CD4-positive, alpha-beta memory T cell (primary cell): ENCODE results near the gene CENPN. TPM values are rescaled to one million over a fixed set of nuclear protein-coding genes. Genes with fewer than 3 reads are reported as not detected.

Experiments used
- CTCF ChIA-PET: fragments of 350-600 bp; sonication (Branson Sonifier 250); formaldehyde crosslinking; loops from one replicate; lab custom pipeline; 2021; ENCODE audit warnings: inconsistent platforms; ENCODE audit not compliant: partially characterized antibody; lab: Charles Lee
- POLR2A ChIA-PET: fragments of 350-600 bp; sonication (Branson Sonifier 250); formaldehyde crosslinking; loops from one replicate; lab custom pipeline; 2021; ENCODE audit not compliant: partially characterized antibody; lab: Charles Lee
- DNase-seq, 5 donors: peaks; one replicate each; pipeline versions ENCODE4 v3.0.0 to v3.0.0-alpha.2; 2020 to 2022; ENCODE audit warnings: mixed read lengths in 1 of 5
- H3K27ac ChIP-seq: one replicate; pipeline ENCODE4 v1.7.0; 2013; ENCODE audit warnings: low read depth, low read length
- H3K27me3 ChIP-seq: 2 replicates; pipeline ENCODE4 v1.7.0; 2013; ENCODE audit warnings: mild to moderate bottlenecking, low read length, moderate library complexity; ENCODE audit not compliant: insufficient read depth
- H3K36me3 ChIP-seq: 2 replicates; pipeline ENCODE4 v1.7.0; 2013; ENCODE audit warnings: mild to moderate bottlenecking, low read length, moderate library complexity; ENCODE audit not compliant: insufficient read depth
- H3K4me1 ChIP-seq: 2 replicates; pipeline ENCODE4 v1.7.0; 2013; ENCODE audit warnings: mild to moderate bottlenecking, low read length, moderate library complexity; ENCODE audit not compliant: insufficient read depth
- H3K4me3 ChIP-seq, 2 donors: one replicate each; pipeline ENCODE4 v1.7.0; 2013; ENCODE audit warnings: low read length in 2 of 2, mild to moderate bottlenecking in 1 of 2
- H3K9me3 ChIP-seq, 2 donors: one replicate each; pipeline ENCODE4 v1.7.0; 2013; ENCODE audit warnings: low read length in 2 of 2, control low read depth in 1 of 2; ENCODE audit not compliant: control insufficient read depth in 1 of 2
- H3K27ac Mint-ChIP-seq, 7 donors: one replicate each; pipeline ENCODE4 v1.8.0; 2020 to 2021; ENCODE audit warnings: mixed read lengths in 7 of 7, mild to moderate bottlenecking in 6 of 7, inconsistent platforms in 3 of 7, moderate library complexity in 3 of 7
- H3K27me3 Mint-ChIP-seq, 2 donors: one replicate each; pipeline ENCODE4 v1.8.0; 2020 to 2021; ENCODE audit warnings: mixed read lengths in 2 of 2
- H3K36me3 Mint-ChIP-seq, 2 donors: one replicate each; pipeline ENCODE4 v1.8.0; 2020 to 2021; ENCODE audit warnings: mixed read lengths in 2 of 2, inconsistent platforms in 1 of 2, mild to moderate bottlenecking in 1 of 2
- H3K4me1 Mint-ChIP-seq, 4 donors: one replicate each; pipeline ENCODE4 v1.8.0; 2020 to 2021; ENCODE audit warnings: mixed read lengths in 4 of 4, mild to moderate bottlenecking in 1 of 4
- H3K4me3 Mint-ChIP-seq, 8 donors: one replicate each; pipeline ENCODE4 v1.8.0; 2020 to 2021; ENCODE audit warnings: mixed read lengths in 8 of 8, mild to moderate bottlenecking in 7 of 8, moderate library complexity in 6 of 8, inconsistent platforms in 3 of 8
- H3K9me3 Mint-ChIP-seq, 8 donors: one replicate each; pipeline ENCODE4 v1.8.0; 2020 to 2021; ENCODE audit warnings: mixed read lengths in 8 of 8, mild to moderate bottlenecking in 5 of 8, inconsistent platforms in 3 of 8, moderate library complexity in 1 of 8
- intact Hi-C: fragments of 100-400 bp; cut with micrococcal nuclease; formaldehyde crosslinking; loops from one replicate; pipeline ENCODE4 v1.15.1; 2023
- polyA plus RNA-seq, 2 donors: library from polyadenylated mRNA; unstranded; fragments of 300-500 nt; fragmentation: Illumina TruSeq; gene quantifications; one replicate each; pipeline ENCODE4 v1.2.3, GENCODE V29; 2021
- total RNA-seq, 2 experiments: library from RNA; stranded (reverse); gene quantifications; one replicate each; pipeline ENCODE4 v1.2.3, GENCODE V29; 2021

CENPN gene
- total and polyA plus RNA-seq, 4 experiments from 2014 or later: 2.9 to 4.0 (median 3.6) TPM

GRCh38 chr16:81012974-81013373, 6.0 kb downstream of the CENPN start:
- no peaks in the 10 kb centered on the region for H3K9me3 ChIP-seq
- CTCF ChIA-PET: no interaction called here

DNA sequence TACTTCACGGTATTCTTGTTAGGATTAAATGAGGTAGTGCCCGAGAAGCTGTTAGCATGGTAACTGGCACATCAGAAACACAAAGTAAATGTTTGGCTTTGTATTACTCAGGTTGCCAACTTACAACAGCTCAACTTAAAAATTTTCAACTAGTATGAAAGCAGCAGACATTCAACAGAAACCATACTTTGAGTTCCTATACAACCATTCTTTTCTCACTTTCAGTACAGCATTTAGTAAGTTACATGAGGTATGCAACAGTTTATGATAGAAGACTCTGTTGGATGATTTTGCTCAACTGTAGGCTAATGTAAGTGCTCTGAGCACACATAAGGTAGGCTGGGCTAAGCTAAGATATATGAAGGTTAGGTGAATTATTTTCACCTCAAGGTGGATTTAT, 7.7 kb downstream of the CENPN start:
- Mint-ChIP-seq H3K27ac (peak overlapping the region in 1 of 7 donors; percentile 57), H3K27me3 (no peaks in the 10 kb centered on the region), H3K4me1 (peaks cover 3 to 4% (median 4%) of the 10 kb centered on the region in 4 donors), H3K9me3 (peaks cover 0 to 1% (median 0%) of the 10 kb centered on the region in 8 donors), H3K4me3 (no peak overlapping the region), H3K36me3 (peaks cover 9 to 10% of the 10 kb centered on the region in 2 donors)
- ChIA-PET POLR2A (interaction anchor here (1.6 kb wide), 1 partner anchor 22 kb away, joined by 4 read pairs; no protein-coding TSS in a partner anchor), CTCF (interaction anchor here (0.8 to 2.1 kb wide), 2 partner anchors 11 to 21 kb away, joined by 3 to 13 read pairs; partner anchors contain the start of gene ATMIN)
- intact Hi-C loops: no loop called here
- H3K4me3 ChIP-seq: no peak overlapping the region
- no peaks in the 10 kb centered on the region for H3K27me3 ChIP-seq
- no peaks in the 10 kb centered on the region for H3K4me1 ChIP-seq
- H3K36me3 ChIP-seq: peaks cover 4% of the 10 kb centered on the region
- no peak overlapping the region for H3K27ac ChIP-seq
- DNase-seq: no peak
- H3K9me3 ChIP-seq: no peaks in the 10 kb centered on the region

More at GRCh38 chr16:81012974-81013373, 6.0 kb downstream of the CENPN start:
- Histone ChIP-seq H3K27ac (no peak overlapping the region), H3K27me3 (no peaks in the 10 kb centered on the region), H3K4me1 (peaks cover 6% of the 10 kb centered on the region), H3K4me3 (no peak overlapping the region), H3K36me3 (no peaks in the 10 kb centered on the region)
- Mint-ChIP-seq H3K27ac (peak overlapping the region in 1 of 7 donors; percentile 60), H3K36me3 (peaks cover 6 to 10% of the 10 kb centered on the region in 2 donors), H3K9me3 (peaks cover 0 to 1% (median 0%) of the 10 kb centered on the region in 8 donors), H3K4me3 (no peak overlapping the region), H3K4me1 (peaks cover 4 to 12% (median 7%) of the 10 kb centered on the region in 4 donors), H3K27me3 (no peaks in the 10 kb centered on the region)
- DNase-seq: no peak
- intact Hi-C loops: no loop called here
- POLR2A ChIA-PET: no interaction called here

DNA sequence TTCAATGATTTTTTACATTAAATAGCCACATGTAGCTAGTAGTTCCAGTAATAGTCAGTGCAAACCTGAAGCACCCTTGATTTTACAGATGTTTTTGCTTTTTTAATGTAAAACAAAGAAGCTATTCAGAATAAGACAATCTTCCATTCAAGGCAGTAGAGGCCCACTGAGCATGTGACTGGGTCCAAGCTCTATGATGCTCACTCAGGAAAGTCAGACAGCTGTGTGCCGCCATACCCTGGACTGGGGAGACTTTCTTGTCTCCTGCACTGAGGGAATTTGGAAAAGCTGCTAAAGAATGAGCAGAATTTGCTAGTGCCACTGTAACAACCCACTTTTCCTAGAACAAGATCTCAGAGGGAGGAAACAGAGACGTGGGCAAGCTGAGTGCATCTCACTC, 11.5 kb downstream of the CENPN start:
- DNase-seq: no peak
- H3K4me3 ChIP-seq: no peak overlapping the region
- peaks cover 8% of the 10 kb centered on the region for H3K36me3 ChIP-seq
- H3K27me3 Mint-ChIP-seq: no peaks in the 10 kb centered on the region
- no peaks in the 10 kb centered on the region for H3K27me3 ChIP-seq
- no peaks in the 10 kb centered on the region for H3K4me1 ChIP-seq
- H3K4me3 Mint-ChIP-seq: peak overlapping the region in 1 of 8 donors; percentile 10
- peaks cover 2 to 4% (median 4%) of the 10 kb centered on the region in 4 donors for H3K4me1 Mint-ChIP-seq
- peaks cover 12 to 20% of the 10 kb centered on the region in 2 donors for H3K36me3 Mint-ChIP-seq
- no peak overlapping the region for H3K27ac Mint-ChIP-seq
- H3K9me3 ChIP-seq: no peaks in the 10 kb centered on the region
- CTCF ChIA-PET: interaction anchor here (0.8 to 4.9 kb wide), 6 partner anchors 11 to 17 kb away, joined by 3 to 26 read pairs (median 4); partner anchors contain the start of genes CENPN and CMC2
- no peak overlapping the region for H3K27ac ChIP-seq
- intact Hi-C loops: no loop called here
- POLR2A ChIA-PET: interaction anchor here (1.2 to 1.3 kb wide), 2 partner anchors 11 to 17 kb away, joined by 3 to 5 read pairs; partner anchors contain the start of genes ATMIN, CENPN and CMC2
- no peaks in the 10 kb centered on the region for H3K9me3 Mint-ChIP-seq

GRCh38 chr16:81026429-81026828, 19.4 kb downstream of the CENPN start:
- CTCF ChIA-PET: interaction anchor here (1.0 kb wide), 1 partner anchor 9 kb away, joined by 3 read pairs; the partner anchor contains the start of gene ATMIN
- intact Hi-C loops: no loop called here
- Histone ChIP-seq H3K9me3 (no peaks in the 10 kb centered on the region), H3K36me3 (peaks cover 1% of the 10 kb centered on the region), H3K27ac (no peak overlapping the region), H3K4me3 (no peak overlapping the region), H3K27me3 (no peaks in the 10 kb centered on the region), H3K4me1 (no peaks in the 10 kb centered on the region)
- peaks cover 7 to 12% of the 10 kb centered on the region in 2 donors for H3K36me3 Mint-ChIP-seq
- H3K9me3 Mint-ChIP-seq: no peaks in the 10 kb centered on the region
- no peak overlapping the region for H3K27ac Mint-ChIP-seq
- H3K27me3 Mint-ChIP-seq: no peaks in the 10 kb centered on the region
- no peaks in the 10 kb centered on the region for H3K4me1 Mint-ChIP-seq
- DNase-seq: no peak
- POLR2A ChIA-PET: no interaction called here
- H3K4me3 Mint-ChIP-seq: no peak overlapping the region

GRCh38 chr16:81029930-81030604, 23.1 kb downstream of the CENPN start:
- Histone ChIP-seq H3K9me3 (no peaks in the 10 kb centered on the region), H3K27ac (no peak overlapping the region), H3K4me3 (no peak overlapping the region), H3K4me1 (no peaks in the 10 kb centered on the region), H3K36me3 (no peaks in the 10 kb centered on the region), H3K27me3 (no peaks in the 10 kb centered on the region)
- H3K4me1 Mint-ChIP-seq: peaks cover 0 to 5% (median 0%) of the 10 kb centered on the region in 4 donors
- no peak for DNase-seq
- no peak overlapping the region for H3K4me3 Mint-ChIP-seq
- no peaks in the 10 kb centered on the region for H3K9me3 Mint-ChIP-seq
- intact Hi-C loops: no loop called here
- no peak overlapping the region for H3K27ac Mint-ChIP-seq
- H3K27me3 Mint-ChIP-seq: no peaks in the 10 kb centered on the region
- ChIA-PET CTCF (interaction anchor here (1.6 kb wide), 1 partner anchor 19 kb away, joined by 4 read pairs; no protein-coding TSS in a partner anchor), POLR2A (interaction anchor here (0.9 kb wide), 1 partner anchor 26 kb away, joined by 4 read pairs; no protein-coding TSS in a partner anchor)
- H3K36me3 Mint-ChIP-seq: peaks cover 0 to 10% of the 10 kb centered on the region in 2 donors

GRCh38 chr16:81035398-81035974, 28.5 kb downstream of the CENPN start, which contains the start of gene ATMIN:
TSS of gene ATMIN (plus strand) at chr16:81035842. CDS start at chr16:81035871, 29 bp downstream.
- peak; percentile 81 to 91 (median 89) for DNase-seq
- Mint-ChIP-seq H3K4me3 (peak within 1 kb of the TSS; percentile 83 to 91 (median 88)), H3K27me3 (no peaks in the 10 kb centered on the region), H3K9me3 (no peaks in the 10 kb centered on the region), H3K27ac (peak within 1 kb of the TSS; percentile 68 to 89 (median 85)), H3K36me3 (peaks cover 3 to 6% of the 10 kb centered on the region in 2 donors), H3K4me1 (peaks cover 18 to 42% (median 28%) of the 10 kb centered on the region in 4 donors)
- ChIA-PET POLR2A (interaction anchor here (0.6 to 6.7 kb wide), 9 partner anchors 10 to 279 kb away, joined by 3 to 66 read pairs (median 4); partner anchors contain the start of genes C16orf46, CENPN, CMC2 and GAN), CTCF (interaction anchor here (0.6 to 6.4 kb wide), 19 partner anchors 9 to 63 kb away, joined by 3 to 91 read pairs (median 5); partner anchors contain the start of genes C16orf46, CENPN and CMC2)
- Histone ChIP-seq H3K4me1 (peaks cover 29% of the 10 kb centered on the region), H3K4me3 (peak within 1 kb of the TSS; percentile 56 to 68), H3K9me3 (no peaks in the 10 kb centered on the region), H3K36me3 (no peaks in the 10 kb centered on the region), H3K27me3 (no peaks in the 10 kb centered on the region), H3K27ac (peak within 1 kb of the TSS; percentile 50)
- intact Hi-C loops: loop anchor here (1.0 kb wide), 3 partner anchors 28 to 61 kb away; partner anchors contain the start of genes C16orf46, CENPN and GCSH
